Vagina (tissue), 2 donors: ENCODE measurements around the gene FBXL17.

Experiments
- CTCF ChIP-seq, 3 experiments: fragments of 450-650 bp in 2 of 3; fragments of 200-600 bp in 1 of 3; sonication (generic) in 1 of 3; IDR thresholded peaks; one replicate each; pipeline ENCODE4 v1.5.1; 2017 to 2019; ENCODE audit warnings: antibody characterized with exemption in 3 of 3, mild to moderate bottlenecking in 2 of 3, moderate library complexity in 2 of 3
- POLR2A ChIP-seq, 2 donors: fragments of 450-650 bp; IDR thresholded peaks; one replicate each; pipeline ENCODE4 v1.6.1; 2017; ENCODE audit warnings: antibody characterized with exemption in 2 of 2, mild to moderate bottlenecking in 2 of 2, moderate library complexity in 2 of 2
- POLR2AphosphoS5 ChIP-seq, 2 donors: sonication (generic); formaldehyde crosslinking; IDR thresholded peaks; one replicate each; pipeline ENCODE4 v1.9.0; 2017; ENCODE audit warnings: antibody characterized with exemption in 2 of 2, mild to moderate bottlenecking in 2 of 2, low read depth in 1 of 2; ENCODE audit not compliant: insufficient read depth in 1 of 2

- TF ChIP-seq POLR2A (IDR thresholded peaks at IDR 0.05) (no peak), CTCF (IDR thresholded peaks at IDR 0.05) (no peak), POLR2AphosphoS5 (IDR thresholded peaks at IDR 0.05; ENCODE audit: insufficient read depth in 1 of 2, low read depth in 1 of 2) (no peak)
Observed at GRCh38 chr5:108280248-108280647, 101.7 kb downstream of the FBXL17 start.
